MCF 10A (cell line): Measurements from ENCODE around the gene EXOC1. TPM values are rescaled to one million over a fixed set of nuclear protein-coding genes. Genes with fewer than 3 reads are reported as not detected.

Experiments used
- BruUV-seq: library from RNA; stranded (reverse); fragments of 400-500 nt; replicated peaks from 2 replicates; lab custom pipeline; 2021; lab: Mats Ljungman, UMichigan
- CTCF ChIA-PET: fragments of 300-600 bp; sonication (Branson Sonifier 250); formaldehyde crosslinking; extraction: SDS; loops from one replicate; lab custom pipeline; 2021; ENCODE audit warnings: antibody characterized with exemption, inconsistent platforms; lab: Yijun Ruan, JAX
- POLR2A ChIA-PET: fragments of 300-600, 350-650 bp; sonication (Branson Sonifier 250); formaldehyde crosslinking; extraction: SDS; loops from one replicate; lab custom pipeline; 2020; ENCODE audit warnings: antibody characterized with exemption, inconsistent platforms; lab: Yijun Ruan, JAX
- DNase-seq: peaks from one replicate; pipeline ENCODE4 v3.0.0-alpha.2; 2018; ENCODE audit not compliant: unreplicated experiment
- H3K27ac Mint-ChIP-seq: one replicate; pipeline ENCODE4 v1.8.0; 2022; ENCODE audit warnings: mild to moderate bottlenecking, low read depth, mixed read lengths; ENCODE audit not compliant: unreplicated experiment
- H3K27me3 Mint-ChIP-seq: one replicate; pipeline ENCODE4 v1.8.0; 2022; ENCODE audit warnings: mixed read lengths; ENCODE audit not compliant: insufficient read depth, unreplicated experiment
- H3K36me3 Mint-ChIP-seq: one replicate; pipeline ENCODE4 v1.8.0; 2022; ENCODE audit warnings: mild to moderate bottlenecking, moderate library complexity, mixed read lengths; ENCODE audit not compliant: insufficient read depth, unreplicated experiment
- H3K4me1 Mint-ChIP-seq: one replicate; pipeline ENCODE4 v1.8.0; 2022; ENCODE audit warnings: mixed read lengths; ENCODE audit not compliant: insufficient read depth, unreplicated experiment
- H3K4me3 Mint-ChIP-seq: one replicate; pipeline ENCODE4 v1.8.0; 2022; ENCODE audit warnings: mild to moderate bottlenecking, moderate library complexity, mixed read lengths; ENCODE audit not compliant: unreplicated experiment
- H3K9me3 Mint-ChIP-seq: one replicate; pipeline ENCODE4 v1.8.0; 2022; ENCODE audit warnings: mixed read lengths; ENCODE audit not compliant: unreplicated experiment
- intact Hi-C: fragments of 100-400 bp; cut with micrococcal nuclease; formaldehyde crosslinking; loops from 2 replicates; pipeline ENCODE4 v1.14.1; 2022
- total RNA-seq: library from RNA; stranded (reverse); gene quantifications from 2 replicates; pipeline ENCODE4 v1.2.3, GENCODE V29; 2022
- TF ChIP-seq, protein P1 (sequence below): fragments of 200-600 bp; IDR thresholded peaks from one replicate; pipeline ENCODE4 v1.8.0; 2022; ENCODE audit warnings: antibody characterized with exemption, mild to moderate bottlenecking; ENCODE audit not compliant: unreplicated experiment

The EXOC1 gene
- total RNA-seq, 1 experiment from 2014 or later: 31.4 TPM

DNA sequence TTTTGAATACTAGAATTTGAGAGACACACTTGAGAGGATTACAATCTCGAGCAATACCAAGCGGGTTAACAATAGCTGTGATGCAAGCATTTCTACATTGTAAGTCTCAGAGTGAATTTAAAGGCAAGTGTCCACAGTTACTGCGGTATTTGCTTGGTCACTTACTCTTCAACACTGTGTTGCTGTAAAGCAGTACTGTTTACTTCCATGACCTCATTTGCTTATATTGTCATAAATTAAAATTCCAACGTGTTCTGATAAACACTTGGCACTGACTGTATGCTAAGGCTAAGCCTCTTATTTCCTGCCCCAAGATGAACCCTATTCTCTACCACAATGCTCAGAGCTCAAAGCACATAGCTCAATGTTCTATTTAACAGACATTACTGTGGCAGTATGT is 22.7 kb upstream of the EXOC1 start:
- intact Hi-C loops: no loop called here
- POLR2A ChIA-PET: interaction anchor here (0.7 kb wide), 1 partner anchor 1045 kb away, joined by 4 read pairs; no protein-coding TSS in a partner anchor

DNA sequence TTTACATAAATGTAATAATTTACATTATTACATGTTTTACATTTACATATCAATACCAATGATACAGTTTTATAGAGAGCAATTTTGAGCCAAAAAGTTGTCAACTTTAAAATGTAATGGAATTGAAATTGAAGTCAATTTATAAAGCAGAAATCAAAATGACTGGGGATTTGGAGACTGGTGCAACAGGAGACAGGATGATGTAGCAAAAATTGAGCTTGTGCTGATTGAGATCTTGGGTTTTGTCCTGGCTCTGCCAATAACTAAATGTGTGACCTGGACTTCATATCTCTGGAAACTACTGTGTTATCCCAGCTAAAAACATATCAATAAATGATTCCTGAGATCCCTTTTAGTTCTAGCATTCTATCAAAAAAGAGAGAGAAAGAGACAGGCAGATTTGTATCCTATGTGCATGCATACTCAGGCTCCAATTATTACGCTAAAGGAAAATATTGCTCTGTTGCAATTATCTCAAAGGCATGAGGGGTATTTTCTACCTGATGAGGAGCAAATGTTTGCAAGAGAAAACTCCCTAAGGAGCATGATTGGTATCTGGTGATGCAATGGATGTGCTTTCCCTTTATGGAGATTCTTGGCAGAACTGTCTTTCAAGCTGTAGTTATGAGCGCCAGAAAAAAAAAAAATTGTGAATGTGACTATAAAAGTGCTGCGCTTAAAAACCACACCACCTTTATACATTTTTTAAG is 19.2 kb upstream of the EXOC1 start:
- ChIA-PET CTCF (interaction anchor here (0.6 kb wide), 1 partner anchor 1551 kb away, joined by 3 read pairs; no protein-coding TSS in a partner anchor), POLR2A (no interaction called here)
- BruUV-seq: no TSS peak
- TF ChIP-seq, protein P1, sequence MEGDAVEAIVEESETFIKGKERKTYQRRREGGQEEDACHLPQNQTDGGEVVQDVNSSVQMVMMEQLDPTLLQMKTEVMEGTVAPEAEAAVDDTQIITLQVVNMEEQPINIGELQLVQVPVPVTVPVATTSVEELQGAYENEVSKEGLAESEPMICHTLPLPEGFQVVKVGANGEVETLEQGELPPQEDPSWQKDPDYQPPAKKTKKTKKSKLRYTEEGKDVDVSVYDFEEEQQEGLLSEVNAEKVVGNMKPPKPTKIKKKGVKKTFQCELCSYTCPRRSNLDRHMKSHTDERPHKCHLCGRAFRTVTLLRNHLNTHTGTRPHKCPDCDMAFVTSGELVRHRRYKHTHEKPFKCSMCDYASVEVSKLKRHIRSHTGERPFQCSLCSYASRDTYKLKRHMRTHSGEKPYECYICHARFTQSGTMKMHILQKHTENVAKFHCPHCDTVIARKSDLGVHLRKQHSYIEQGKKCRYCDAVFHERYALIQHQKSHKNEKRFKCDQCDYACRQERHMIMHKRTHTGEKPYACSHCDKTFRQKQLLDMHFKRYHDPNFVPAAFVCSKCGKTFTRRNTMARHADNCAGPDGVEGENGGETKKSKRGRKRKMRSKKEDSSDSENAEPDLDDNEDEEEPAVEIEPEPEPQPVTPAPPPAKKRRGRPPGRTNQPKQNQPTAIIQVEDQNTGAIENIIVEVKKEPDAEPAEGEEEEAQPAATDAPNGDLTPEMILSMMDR: no peak
- Mint-ChIP-seq H3K4me1 (no peaks in the 10 kb centered on the region), H3K27me3 (no peaks in the 10 kb centered on the region), H3K9me3 (no peaks in the 10 kb centered on the region), H3K27ac (no peak overlapping the region), H3K36me3 (no peaks in the 10 kb centered on the region), H3K4me3 (no peak overlapping the region)
- DNase-seq: peak; percentile 28
- intact Hi-C loops: no loop called here

More for the DNA sequence above, 22.7 kb upstream of the EXOC1 start:
- CTCF ChIA-PET: interaction anchor here (0.7 kb wide), 1 partner anchor 49 kb away, joined by 3 read pairs; no protein-coding TSS in a partner anchor
- H3K9me3 Mint-ChIP-seq: no peaks in the 10 kb centered on the region
- BruUV-seq: no TSS peak
- H3K27me3 Mint-ChIP-seq: no peaks in the 10 kb centered on the region
- H3K4me3 Mint-ChIP-seq: no peak overlapping the region
- no peak overlapping the region for H3K27ac Mint-ChIP-seq
- H3K4me1 Mint-ChIP-seq: no peaks in the 10 kb centered on the region
- TF ChIP-seq, protein P1: no peak
- H3K36me3 Mint-ChIP-seq: no peaks in the 10 kb centered on the region
- DNase-seq: no peak

- no peak for DNase-seq
- no TSS peak for BruUV-seq
- no peaks in the 10 kb centered on the region for H3K36me3 Mint-ChIP-seq
- H3K4me1 Mint-ChIP-seq: no peaks in the 10 kb centered on the region
- POLR2A ChIA-PET: no interaction called here
- H3K27me3 Mint-ChIP-seq: no peaks in the 10 kb centered on the region
- TF ChIP-seq, protein P1: no peak
- CTCF ChIA-PET: no interaction called here
- no peak overlapping the region for H3K4me3 Mint-ChIP-seq
- H3K9me3 Mint-ChIP-seq: peaks cover 6% of the 10 kb centered on the region
- intact Hi-C loops: no loop called here
- H3K27ac Mint-ChIP-seq: no peak overlapping the region
Observed at GRCh38 chr4:55837903-55838302, 15.5 kb upstream of the EXOC1 start.

GRCh38 chr4:55838356-55838755 is 15.1 kb upstream of the EXOC1 start:
- CTCF ChIA-PET: no interaction called here
- TF ChIP-seq, protein P1: no peak
- Mint-ChIP-seq H3K36me3 (no peaks in the 10 kb centered on the region), H3K4me1 (no peaks in the 10 kb centered on the region), H3K9me3 (peaks cover 6% of the 10 kb centered on the region), H3K27me3 (no peaks in the 10 kb centered on the region), H3K4me3 (no peak overlapping the region), H3K27ac (no peak overlapping the region)
- POLR2A ChIA-PET: no interaction called here
- no peak for DNase-seq
- intact Hi-C loops: no loop called here
- no TSS peak for BruUV-seq
